GM19023 (cell line): ENCODE results near the gene ITPKA.

Experiments
- ATAC-seq: cut with Tn5 transposase; IDR thresholded peaks from one replicate; pipeline ENCODE4 v1.9.1; 2021; ENCODE audit warnings: mild to moderate bottlenecking, moderate library complexity; ENCODE audit not compliant: unreplicated experiment

The ITPKA gene

GRCh38 chr15:41507820-41508290 is 14.2 kb downstream of the ITPKA start:
- ATAC-seq: no peak

GRCh38 chr15:41510728-41511127 is 17.1 kb downstream of the ITPKA start:
- ATAC-seq: no peak

GRCh38 chr15:41511331-41511898 is 17.7 kb downstream of the ITPKA start:
- no peak for ATAC-seq

DNA sequence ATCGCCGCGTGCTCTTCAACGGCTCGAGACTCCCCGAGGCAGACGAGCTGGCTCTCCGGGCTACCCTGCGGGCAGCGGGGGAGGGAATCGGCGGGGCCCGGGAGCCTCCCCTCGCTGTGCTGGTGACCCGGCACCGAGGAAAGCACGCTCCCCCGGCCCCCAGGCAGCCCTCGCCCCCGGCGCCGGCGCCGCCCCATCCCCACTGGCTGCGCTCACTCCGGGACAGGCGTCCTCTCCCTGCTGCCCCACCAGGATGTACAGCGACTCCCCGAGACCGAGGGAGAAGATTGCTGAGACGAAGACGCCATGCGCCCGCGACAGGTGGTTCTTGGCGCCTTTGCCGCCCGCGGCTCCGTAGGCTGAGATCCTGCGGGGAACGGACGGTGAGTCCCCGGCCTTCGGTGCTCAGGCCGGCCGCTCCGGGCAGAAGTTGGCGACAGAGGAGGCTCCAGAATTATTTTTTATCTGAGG is 18.3 kb downstream of the ITPKA start:
- no peak for ATAC-seq

GRCh38 chr15:41512512-41512939 is 18.9 kb downstream of the ITPKA start:
- ATAC-seq: no peak

- no peak for ATAC-seq
These were observed 19.3 kb downstream of the ITPKA start for GRCh38 chr15:41512940-41513505.

DNA sequence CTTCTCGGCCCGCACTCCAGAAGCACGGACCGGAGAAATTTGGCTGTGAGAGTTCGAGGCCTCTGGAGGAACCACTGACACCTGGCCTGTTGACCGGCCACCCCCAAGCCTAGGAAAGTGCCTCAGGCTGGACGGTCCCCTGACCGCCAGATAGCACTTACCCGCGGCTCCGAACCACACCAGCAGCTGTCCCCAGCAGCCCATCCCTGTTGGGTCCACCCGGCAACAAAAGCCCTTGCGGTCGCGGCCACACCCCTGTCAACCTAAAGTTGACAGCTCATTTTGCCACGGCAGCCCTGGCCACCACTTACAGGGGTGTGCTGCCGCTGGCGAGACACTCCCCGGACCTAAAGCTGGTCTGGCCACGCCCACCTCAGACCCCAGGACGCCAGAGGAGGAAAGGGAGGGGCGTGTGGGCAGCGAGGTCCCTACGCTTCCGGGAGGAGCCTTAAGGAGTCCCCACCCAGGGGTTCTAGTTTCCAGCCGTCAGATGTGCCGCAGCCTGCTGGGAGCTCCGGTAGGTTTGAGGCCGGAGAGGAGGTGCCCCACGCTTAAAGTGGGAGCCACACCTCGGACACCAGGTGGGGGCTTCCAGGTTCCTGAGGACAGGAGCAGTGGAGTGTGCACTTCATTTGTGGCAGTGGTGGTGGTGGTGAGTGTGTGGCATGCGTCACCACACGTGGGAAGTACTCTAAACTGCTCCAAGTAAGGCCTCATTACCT is 20.0 kb downstream of the ITPKA start, which contains the start of gene LTK:
Gene LTK, minus strand, starts transcription at position 322 of the 722 bp plus-strand sequence. Its CDS starts 118 bp downstream, at position 204.
- ATAC-seq: no peak

- no peak for ATAC-seq
These were observed 24.3 kb downstream of the ITPKA start for GRCh38 chr15:41517895-41518449.

- ATAC-seq: no peak
These were observed 27.0 kb downstream of the ITPKA start for GRCh38 chr15:41520636-41521035.

GRCh38 chr15:41521614-41522013 is 27.9 kb downstream of the ITPKA start:
- no peak for ATAC-seq

DNA sequence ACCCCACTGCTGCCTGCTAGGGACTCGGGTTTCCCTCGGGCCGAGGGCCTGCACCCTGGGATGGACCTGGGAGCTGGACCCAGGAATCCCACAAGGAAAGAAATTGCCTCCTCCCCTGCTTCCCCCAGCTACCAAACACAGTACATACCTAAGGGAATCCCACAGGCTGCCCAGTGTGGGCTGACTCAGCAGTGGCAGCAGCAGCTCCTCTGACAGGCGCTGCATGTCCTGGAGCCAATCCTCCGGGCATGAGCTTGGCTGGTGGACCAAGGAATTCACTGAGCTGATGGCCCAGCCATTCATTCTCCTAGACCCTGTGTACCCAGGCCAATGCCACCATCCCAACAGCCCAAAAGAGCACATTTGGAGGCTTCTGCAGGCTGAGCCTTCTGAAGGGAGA is 29.4 kb downstream of the ITPKA start:
- ATAC-seq: no peak

- ATAC-seq: no peak
These were observed 36.8 kb downstream of the ITPKA start for GRCh38 chr15:41530363-41530956.

DNA sequence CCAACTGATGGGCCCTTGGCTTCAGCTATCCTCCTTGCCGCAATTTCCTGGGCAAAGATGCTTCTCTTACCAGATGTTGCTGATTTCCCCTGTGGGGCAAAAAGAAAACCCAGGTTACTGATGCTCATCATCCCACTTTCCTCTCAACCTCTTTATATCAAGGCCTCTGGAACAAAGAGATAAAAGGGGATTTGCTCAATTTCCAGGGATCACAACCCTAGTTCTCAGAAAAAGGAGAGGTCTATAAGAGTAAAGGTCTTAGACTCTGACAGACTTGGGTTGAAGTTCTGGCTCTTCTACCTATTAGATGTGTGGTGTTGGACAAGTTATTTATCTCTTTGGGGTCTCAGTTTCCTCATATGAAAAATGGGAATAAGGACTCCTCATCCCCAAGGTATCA is 41.9 kb downstream of the ITPKA start:
- no peak for ATAC-seq

DNA sequence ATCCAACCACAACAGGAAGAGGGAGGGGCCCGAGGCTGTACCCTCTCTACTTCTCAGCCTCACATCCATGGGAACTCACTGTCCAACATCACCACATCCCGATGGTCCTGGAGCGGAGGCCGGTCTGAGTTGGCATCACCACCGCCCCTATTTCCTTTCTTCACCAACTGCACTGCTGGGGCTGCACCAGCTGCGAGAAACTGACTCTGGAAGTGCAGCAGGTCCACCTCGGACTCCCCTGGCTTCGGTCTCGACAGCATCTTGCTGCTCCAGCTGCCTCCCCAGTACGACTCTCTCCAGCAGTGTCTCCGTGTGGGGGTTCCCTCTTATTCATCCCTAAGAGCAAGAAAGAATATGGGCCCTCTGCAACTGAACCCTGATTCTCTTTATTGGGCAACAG is 43.2 kb downstream of the ITPKA start:
- ATAC-seq: no peak

DNA sequence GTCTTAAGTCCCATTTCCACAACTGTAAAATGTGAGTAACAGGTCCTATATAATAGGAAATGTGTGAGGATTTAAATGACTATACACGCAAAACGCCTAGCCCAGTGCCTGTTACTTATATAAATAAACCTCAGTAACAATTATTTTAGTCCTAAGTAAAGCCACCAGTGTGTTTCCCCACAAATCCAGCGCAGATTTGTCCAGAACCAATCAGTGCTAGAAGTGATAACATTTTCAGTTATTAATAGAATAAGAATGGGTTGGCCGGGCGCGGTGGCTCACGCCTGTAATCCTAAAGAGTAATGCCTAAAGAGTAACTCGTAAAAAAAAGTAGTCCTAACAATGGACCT is 49.8 kb downstream of the ITPKA start:
- ATAC-seq: no peak

DNA sequence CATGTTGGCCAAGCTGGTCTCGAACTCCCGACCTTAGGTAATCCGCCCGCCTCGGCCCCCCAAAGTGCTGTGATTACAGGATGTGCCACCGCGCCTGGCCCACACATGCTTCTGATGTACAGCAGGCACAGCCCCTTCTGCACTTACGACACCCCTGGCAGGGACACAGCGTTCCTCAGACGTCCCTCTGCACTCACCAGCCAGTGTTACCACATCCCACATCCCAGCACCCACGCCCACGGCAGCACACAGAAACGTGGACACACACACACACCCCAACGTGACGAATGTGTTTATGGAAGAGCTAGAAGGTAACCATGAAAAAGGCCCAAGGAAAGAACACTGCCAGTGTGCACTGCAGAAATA is 51.0 kb downstream of the ITPKA start:
- no peak for ATAC-seq

GRCh38 chr15:41545218-41545617 is 51.5 kb downstream of the ITPKA start:
- no peak for ATAC-seq

DNA sequence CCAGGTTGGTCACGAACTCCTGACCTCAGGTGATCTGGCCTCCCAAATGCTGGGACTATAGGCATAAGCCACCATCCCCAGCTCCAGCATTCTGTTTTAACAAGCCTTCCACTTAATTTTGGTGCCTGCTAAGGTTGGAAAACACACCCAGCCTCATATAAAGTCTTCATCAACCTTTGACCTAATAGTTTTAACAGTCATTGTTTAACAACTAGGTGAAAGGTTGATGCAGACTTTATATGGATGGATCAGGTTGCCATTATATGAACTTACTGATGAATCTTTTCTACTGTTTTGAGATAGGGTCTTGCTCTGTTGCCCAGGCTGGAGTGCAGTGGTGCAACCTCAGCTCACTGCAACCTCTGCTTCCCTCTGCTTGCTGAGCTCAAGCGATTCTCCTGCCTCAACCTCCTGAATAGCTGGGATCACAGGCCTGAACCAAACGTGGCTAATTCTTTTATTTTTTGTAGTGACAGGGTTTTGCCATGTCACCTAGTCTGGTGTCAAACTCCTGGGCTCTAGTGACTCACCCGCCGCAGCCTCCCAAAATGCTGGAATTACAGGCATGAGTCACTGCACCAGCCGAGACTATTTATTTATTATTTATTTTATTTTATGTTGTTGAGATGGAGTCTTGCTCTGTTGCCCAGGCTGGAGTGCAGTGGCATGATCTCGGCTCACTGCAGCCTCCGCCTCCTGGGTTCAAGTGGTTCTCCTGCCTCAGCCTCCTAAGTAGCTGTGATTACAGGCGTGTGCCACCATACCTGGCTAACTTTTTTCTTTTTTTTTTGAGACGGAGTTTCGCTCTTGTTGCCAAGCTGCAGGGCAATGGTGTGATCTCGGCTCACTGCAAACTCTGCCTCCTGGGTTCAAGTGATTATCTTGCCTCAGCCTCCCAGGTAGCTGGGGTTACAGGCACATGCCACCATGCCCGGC is 53.4 kb downstream of the ITPKA start:
- no peak for ATAC-seq

DNA sequence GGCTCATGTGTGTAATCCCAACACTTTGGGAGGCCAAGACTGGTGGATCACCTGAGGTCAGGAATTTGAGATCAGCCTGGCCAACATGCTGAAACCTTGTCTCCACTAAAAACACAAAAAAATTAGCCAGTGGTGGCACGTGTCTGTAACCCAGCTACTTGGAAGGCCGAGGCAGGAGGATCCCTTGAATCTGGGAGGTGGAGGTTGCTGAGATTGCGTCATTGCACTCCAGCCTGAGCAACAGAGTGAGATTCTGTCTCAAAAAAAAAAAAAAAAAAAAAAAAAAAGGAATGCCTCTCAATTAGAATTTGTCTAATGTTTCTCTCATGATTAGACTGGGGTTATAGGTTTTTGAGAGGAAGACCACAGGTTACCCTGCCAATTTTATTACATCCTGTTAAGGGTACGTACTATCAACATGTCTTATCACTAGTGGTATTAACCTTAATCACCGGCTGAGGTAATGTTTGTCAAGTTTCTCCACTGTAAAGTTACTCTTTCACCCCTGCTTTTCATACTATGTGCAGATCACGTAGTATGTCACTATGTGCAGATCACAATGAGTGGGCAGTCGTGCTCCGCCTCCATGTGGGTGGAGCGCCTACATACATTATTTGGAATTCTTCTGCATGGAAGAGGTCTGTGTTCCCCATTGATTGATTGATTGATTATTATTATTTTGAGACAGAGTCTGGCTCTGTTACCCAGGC is 56.5 kb downstream of the ITPKA start:
- no peak for ATAC-seq
